ENCODE measurements around the gene LRRC56. TPM values are rescaled to one million over a fixed set of nuclear protein-coding genes. Genes with fewer than 3 reads are reported as not detected.

The LRRC56 gene
- total and polyA plus RNA-seq, 2 of the 13 experiments (the other 11 are each of a cell fraction or from before 2014, with no cell fraction given), result 0.11 to 0.29 TPM

DNA sequence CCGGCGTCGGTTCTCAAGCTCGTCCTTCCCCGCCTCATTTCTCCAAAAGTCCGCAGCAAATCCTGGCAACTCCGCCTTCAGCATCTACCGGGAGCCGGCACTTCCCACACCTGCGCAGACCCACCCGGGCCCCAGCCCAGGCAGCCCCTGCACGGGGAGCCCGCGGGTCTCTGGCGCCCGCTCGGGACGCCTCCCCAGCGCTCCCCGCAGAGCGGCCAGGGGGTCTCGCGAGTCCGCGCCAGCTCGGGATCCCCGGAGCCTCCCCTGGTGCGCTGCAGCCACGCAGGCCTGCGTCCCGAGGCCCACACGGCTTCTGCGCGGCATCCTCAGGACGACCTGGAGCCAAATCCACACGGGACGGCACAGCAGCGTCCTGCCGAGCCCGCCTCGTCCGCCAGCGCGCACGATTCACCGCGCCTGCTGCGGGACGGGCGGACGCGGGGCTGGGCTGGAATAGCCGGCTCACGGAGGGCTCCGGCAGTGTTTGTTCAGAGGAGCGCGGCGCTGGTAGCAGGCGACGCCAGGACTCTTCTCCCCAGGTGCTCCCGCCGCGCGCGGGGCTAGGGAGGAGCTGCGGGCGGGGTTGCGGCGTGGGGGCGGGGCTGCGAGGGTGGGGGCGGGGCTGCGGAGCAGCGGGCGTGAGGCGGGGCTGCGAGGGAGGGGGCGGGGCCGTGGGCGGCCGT lies 38.1 kb downstream of the LRRC56 start (continued):
- TF ChIP-seq FOXO1 (CRISPR knock-in tag; IDR thresholded peaks at IDR 0.05) (peak; percentile 38; the same call in 1 of the 2 replicates), KDM2A (CRISPR knock-in tag; IDR thresholded peaks at IDR 0.05; ENCODE audit: borderline replicate concordance, low read depth) (peak; percentile 47; the same call in 1 of the 2 replicates), ZNF333 (CRISPR knock-in tag; IDR thresholded peaks at IDR 0.05; ENCODE audit: borderline replicate concordance) (peak; percentile 88; the same call in 1 of the 2 replicates), SP2 (CRISPR knock-in tag; IDR thresholded peaks at IDR 0.05) (no peak), MXI1 (IDR thresholded peaks at IDR 0.05; ENCODE audit: borderline replicate concordance, low read depth, low read length) (peak; percentile 64; the same call in 1 of the 3 replicates), EHMT2 (IDR thresholded peaks at IDR 0.05; ENCODE audit: borderline replicate concordance, low read depth, low read length) (no peak), HNRNPL (IDR thresholded peaks at IDR 0.05; ENCODE audit: low read depth, low read length) (no peak), ARNT2 (CRISPR knock-in tag; IDR thresholded peaks at IDR 0.05; ENCODE audit: low read depth) (peak; percentile 36; the same call in 1 of the 2 replicates), HDAC1 (CRISPR knock-in tag; IDR thresholded peaks at IDR 0.05) (peak; percentile 71), PHF8 (CRISPR knock-in tag; IDR thresholded peaks at IDR 0.05) (peak; percentile 37; the same call in 1 of the 2 replicates), HES4 (CRISPR knock-in tag; IDR thresholded peaks at IDR 0.05; ENCODE audit: borderline replicate concordance) (no peak), SNAI1 (CRISPR knock-in tag; IDR thresholded peaks at IDR 0.05; ENCODE audit: borderline replicate concordance) (0 out of 2 replicates have a peak, but pooled peaks have one; percentile 76), ZFX (CRISPR knock-in tag; IDR thresholded peaks at IDR 0.05; ENCODE audit: low read depth) (peak; percentile 39)
- TF ChIP-seq, protein P1, sequence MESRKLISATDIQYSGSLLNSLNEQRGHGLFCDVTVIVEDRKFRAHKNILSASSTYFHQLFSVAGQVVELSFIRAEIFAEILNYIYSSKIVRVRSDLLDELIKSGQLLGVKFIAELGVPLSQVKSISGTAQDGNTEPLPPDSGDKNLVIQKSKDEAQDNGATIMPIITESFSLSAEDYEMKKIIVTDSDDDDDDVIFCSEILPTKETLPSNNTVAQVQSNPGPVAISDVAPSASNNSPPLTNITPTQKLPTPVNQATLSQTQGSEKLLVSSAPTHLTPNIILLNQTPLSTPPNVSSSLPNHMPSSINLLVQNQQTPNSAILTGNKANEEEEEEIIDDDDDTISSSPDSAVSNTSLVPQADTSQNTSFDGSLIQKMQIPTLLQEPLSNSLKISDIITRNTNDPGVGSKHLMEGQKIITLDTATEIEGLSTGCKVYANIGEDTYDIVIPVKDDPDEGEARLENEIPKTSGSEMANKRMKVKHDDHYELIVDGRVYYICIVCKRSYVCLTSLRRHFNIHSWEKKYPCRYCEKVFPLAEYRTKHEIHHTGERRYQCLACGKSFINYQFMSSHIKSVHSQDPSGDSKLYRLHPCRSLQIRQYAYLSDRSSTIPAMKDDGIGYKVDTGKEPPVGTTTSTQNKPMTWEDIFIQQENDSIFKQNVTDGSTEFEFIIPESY (CRISPR knock-in tag; IDR thresholded peaks at IDR 0.05), result no peak
- TF ChIP-seq, protein P2, sequence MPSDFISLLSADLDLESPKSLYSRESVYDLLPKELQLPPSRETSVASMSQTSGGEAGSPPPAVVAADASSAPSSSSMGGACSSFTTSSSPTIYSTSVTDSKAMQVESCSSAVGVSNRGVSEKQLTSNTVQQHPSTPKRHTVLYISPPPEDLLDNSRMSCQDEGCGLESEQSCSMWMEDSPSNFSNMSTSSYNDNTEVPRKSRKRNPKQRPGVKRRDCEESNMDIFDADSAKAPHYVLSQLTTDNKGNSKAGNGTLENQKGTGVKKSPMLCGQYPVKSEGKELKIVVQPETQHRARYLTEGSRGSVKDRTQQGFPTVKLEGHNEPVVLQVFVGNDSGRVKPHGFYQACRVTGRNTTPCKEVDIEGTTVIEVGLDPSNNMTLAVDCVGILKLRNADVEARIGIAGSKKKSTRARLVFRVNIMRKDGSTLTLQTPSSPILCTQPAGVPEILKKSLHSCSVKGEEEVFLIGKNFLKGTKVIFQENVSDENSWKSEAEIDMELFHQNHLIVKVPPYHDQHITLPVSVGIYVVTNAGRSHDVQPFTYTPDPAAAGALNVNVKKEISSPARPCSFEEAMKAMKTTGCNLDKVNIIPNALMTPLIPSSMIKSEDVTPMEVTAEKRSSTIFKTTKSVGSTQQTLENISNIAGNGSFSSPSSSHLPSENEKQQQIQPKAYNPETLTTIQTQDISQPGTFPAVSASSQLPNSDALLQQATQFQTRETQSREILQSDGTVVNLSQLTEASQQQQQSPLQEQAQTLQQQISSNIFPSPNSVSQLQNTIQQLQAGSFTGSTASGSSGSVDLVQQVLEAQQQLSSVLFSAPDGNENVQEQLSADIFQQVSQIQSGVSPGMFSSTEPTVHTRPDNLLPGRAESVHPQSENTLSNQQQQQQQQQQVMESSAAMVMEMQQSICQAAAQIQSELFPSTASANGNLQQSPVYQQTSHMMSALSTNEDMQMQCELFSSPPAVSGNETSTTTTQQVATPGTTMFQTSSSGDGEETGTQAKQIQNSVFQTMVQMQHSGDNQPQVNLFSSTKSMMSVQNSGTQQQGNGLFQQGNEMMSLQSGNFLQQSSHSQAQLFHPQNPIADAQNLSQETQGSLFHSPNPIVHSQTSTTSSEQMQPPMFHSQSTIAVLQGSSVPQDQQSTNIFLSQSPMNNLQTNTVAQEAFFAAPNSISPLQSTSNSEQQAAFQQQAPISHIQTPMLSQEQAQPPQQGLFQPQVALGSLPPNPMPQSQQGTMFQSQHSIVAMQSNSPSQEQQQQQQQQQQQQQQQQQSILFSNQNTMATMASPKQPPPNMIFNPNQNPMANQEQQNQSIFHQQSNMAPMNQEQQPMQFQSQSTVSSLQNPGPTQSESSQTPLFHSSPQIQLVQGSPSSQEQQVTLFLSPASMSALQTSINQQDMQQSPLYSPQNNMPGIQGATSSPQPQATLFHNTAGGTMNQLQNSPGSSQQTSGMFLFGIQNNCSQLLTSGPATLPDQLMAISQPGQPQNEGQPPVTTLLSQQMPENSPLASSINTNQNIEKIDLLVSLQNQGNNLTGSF (CRISPR knock-in tag; IDR thresholded peaks at IDR 0.05), result 0 out of 2 replicates have a peak, but pooled peaks have one; percentile 30
- TF ChIP-seq, protein P3, sequence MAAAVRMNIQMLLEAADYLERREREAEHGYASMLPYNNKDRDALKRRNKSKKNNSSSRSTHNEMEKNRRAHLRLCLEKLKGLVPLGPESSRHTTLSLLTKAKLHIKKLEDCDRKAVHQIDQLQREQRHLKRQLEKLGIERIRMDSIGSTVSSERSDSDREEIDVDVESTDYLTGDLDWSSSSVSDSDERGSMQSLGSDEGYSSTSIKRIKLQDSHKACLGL (CRISPR knock-in tag; IDR thresholded peaks at IDR 0.05), result peak; percentile 68; the same call in 1 of the 2 replicates
- TF ChIP-seq, protein P4, sequence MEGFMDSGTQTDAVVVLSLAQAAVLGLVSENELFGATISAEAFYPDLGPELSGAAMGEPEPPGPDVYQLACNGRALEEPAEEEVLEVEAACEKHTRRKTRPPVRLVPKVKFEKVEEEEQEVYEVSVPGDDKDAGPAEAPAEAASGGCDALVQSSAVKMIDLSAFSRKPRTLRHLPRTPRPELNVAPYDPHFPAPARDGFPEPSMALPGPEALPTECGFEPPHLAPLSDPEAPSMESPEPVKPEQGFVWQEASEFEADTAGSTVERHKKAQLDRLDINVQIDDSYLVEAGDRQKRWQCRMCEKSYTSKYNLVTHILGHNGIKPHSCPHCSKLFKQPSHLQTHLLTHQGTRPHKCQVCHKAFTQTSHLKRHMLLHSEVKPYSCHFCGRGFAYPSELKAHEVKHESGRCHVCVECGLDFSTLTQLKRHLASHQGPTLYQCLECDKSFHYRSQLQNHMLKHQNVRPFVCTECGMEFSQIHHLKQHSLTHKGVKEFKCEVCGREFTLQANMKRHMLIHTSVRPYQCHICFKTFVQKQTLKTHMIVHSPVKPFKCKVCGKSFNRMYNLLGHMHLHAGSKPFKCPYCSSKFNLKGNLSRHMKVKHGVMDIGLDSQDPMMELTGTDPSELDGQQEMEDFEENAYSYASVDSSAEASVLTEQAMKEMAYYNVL (CRISPR knock-in tag; IDR thresholded peaks at IDR 0.05; ENCODE audit: borderline replicate concordance), result 0 out of 2 replicates have a peak, but pooled peaks have one; percentile 47
- TF ChIP-seq, protein P5, sequence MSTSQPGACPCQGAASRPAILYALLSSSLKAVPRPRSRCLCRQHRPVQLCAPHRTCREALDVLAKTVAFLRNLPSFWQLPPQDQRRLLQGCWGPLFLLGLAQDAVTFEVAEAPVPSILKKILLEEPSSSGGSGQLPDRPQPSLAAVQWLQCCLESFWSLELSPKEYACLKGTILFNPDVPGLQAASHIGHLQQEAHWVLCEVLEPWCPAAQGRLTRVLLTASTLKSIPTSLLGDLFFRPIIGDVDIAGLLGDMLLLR (CRISPR knock-in tag; IDR thresholded peaks at IDR 0.05), result peak; percentile 33
